HepG2 (cell line): ENCODE measurements around the gene VDAC2.

Experiments used
- ATF1 ChIP-seq: IDR thresholded peaks from 2 replicates; pipeline ENCODE4 v1.6.1; 2016; ENCODE audit warnings: mild to moderate bottlenecking, control low read depth
- BRCA1 ChIP-seq: sonication (generic); formaldehyde crosslinking; IDR thresholded peaks from 2 replicates; pipeline ENCODE4 v1.4.0; 2020; ENCODE audit warnings: missing genetic modification reagents
- CREB1 ChIP-seq, 2 experiments: fragments of 450-650 bp in 1 of 2; IDR thresholded peaks; 2 replicates each; pipeline ENCODE4 v1.6.1; 2016 to 2017; ENCODE audit warnings: control low read depth in 1 of 2, mild to moderate bottlenecking in 1 of 2, missing compliant biosample characterization in 1 of 2, missing genetic modification characterization in 1 of 2
- GABPA ChIP-seq, 2 experiments: IDR thresholded peaks; 2 replicates each; pipeline ENCODE4 v1.6.1; 2011 to 2016; ENCODE audit warnings: low read depth in 2 of 2, low read length in 1 of 2, missing biosample characterization in 1 of 2, missing genetic modification characterization in 1 of 2
- KDM5A ChIP-seq: fragments of 200-600 bp; sonication (generic); IDR thresholded peaks from 2 replicates; pipeline ENCODE4 v1.7.0; 2018; ENCODE audit warnings: antibody characterized with exemption, mild to moderate bottlenecking, low read length, borderline replicate concordance
- MAFF ChIP-seq: IDR thresholded peaks from 2 replicates; pipeline ENCODE4 v1.6.1; 2011; ENCODE audit warnings: low read depth, low read length, improper control_type of control experiment
- MAFK ChIP-seq, 2 experiments: IDR thresholded peaks in 1 of 2; conservative IDR thresholded peaks in 1 of 2; 2 replicates each; pipeline ENCODE4 v1.6.1; 2011; ENCODE audit warnings: improper control_type of control experiment in 2 of 2, low read length in 2 of 2
- NFKBIZ ChIP-seq: IDR thresholded peaks from 2 replicates; pipeline ENCODE4 v1.6.1; 2018; ENCODE audit warnings: missing genetic modification reagents, missing compliant biosample characterization
- POLR2A ChIP-seq, 2 experiments: IDR thresholded peaks; 2 replicates each; pipeline ENCODE4 v1.6.1; 2011; ENCODE audit warnings: low read depth in 2 of 2, low read length in 2 of 2, mild to moderate bottlenecking in 1 of 2, moderate library complexity in 1 of 2; ENCODE audit not compliant: insufficient read depth in 1 of 2
- RAD51 ChIP-seq: fragments of 450-650 bp; IDR thresholded peaks from 2 replicates; pipeline ENCODE4 v1.6.1; 2016; ENCODE audit warnings: borderline replicate concordance
- ZBTB42 ChIP-seq: sonication (generic); formaldehyde crosslinking; IDR thresholded peaks from 2 replicates; pipeline ENCODE4 v1.5.0; 2020; ENCODE audit warnings: mild to moderate bottlenecking, missing genetic modification reagents
- ZNF292 ChIP-seq: sonication (generic); formaldehyde crosslinking; IDR thresholded peaks from 2 replicates; pipeline ENCODE4 v1.8.1; 2022; ENCODE audit warnings: mild to moderate bottlenecking, low read depth, missing genetic modification reagents, borderline replicate concordance
- ZNF335 ChIP-seq: sonication (generic); formaldehyde crosslinking; IDR thresholded peaks from 2 replicates; pipeline ENCODE4 v1.4.0; 2020; ENCODE audit warnings: missing genetic modification reagents
- TF ChIP-seq, protein P1 (sequence below): sonication (generic); formaldehyde crosslinking; IDR thresholded peaks from 2 replicates; pipeline ENCODE4 v1.5.0; 2020; ENCODE audit warnings: mild to moderate bottlenecking, missing genetic modification reagents, moderate library complexity

DNA sequence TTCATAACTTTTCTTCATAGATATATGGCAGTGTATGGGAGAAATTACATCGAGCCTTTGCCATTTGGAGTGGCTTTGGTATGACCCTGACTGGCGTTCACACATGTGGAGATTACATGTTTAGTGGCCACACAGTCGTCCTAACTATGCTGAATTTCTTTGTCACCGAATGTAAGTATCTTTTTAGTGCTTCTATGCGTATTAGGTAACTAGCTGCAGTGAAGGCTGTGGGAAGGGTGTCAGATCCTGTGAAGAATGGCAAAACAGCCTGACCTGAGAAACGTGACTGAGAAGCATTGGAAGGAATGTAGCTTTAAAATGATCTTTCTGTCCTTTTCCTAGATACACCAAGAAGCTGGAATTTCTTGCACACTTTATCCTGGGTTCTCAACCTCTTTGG is 34.5 kb upstream of the VDAC2 start:
- no peak for TF ChIP-seq POLR2A (IDR thresholded peaks at IDR 0.05; ENCODE audit: insufficient read depth in 1 of 2, low read depth in 2 of 2, low read length in 2 of 2)
- TF ChIP-seq RAD51 = no peak
- no peak for TF ChIP-seq KDM5A
- no peak for TF ChIP-seq CREB1 (IDR thresholded peaks at IDR 0.05)
- no peak for TF ChIP-seq CREB1 (CRISPR knock-in tag; IDR thresholded peaks at IDR 0.05)
- TF ChIP-seq, protein P1, sequence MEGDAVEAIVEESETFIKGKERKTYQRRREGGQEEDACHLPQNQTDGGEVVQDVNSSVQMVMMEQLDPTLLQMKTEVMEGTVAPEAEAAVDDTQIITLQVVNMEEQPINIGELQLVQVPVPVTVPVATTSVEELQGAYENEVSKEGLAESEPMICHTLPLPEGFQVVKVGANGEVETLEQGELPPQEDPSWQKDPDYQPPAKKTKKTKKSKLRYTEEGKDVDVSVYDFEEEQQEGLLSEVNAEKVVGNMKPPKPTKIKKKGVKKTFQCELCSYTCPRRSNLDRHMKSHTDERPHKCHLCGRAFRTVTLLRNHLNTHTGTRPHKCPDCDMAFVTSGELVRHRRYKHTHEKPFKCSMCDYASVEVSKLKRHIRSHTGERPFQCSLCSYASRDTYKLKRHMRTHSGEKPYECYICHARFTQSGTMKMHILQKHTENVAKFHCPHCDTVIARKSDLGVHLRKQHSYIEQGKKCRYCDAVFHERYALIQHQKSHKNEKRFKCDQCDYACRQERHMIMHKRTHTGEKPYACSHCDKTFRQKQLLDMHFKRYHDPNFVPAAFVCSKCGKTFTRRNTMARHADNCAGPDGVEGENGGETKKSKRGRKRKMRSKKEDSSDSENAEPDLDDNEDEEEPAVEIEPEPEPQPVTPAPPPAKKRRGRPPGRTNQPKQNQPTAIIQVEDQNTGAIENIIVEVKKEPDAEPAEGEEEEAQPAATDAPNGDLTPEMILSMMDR (CRISPR knock-in tag) = no peak
- TF ChIP-seq ZNF292 = no peak
- TF ChIP-seq ATF1 (CRISPR knock-in tag) = no peak
- no peak for TF ChIP-seq ZNF335 (CRISPR knock-in tag)
- no peak for TF ChIP-seq ZBTB42 (CRISPR knock-in tag)
- TF ChIP-seq NFKBIZ (CRISPR knock-in tag) = no peak
- TF ChIP-seq MAFF = no peak
- no peak for TF ChIP-seq MAFK (conservative IDR thresholded peaks at IDR 0.05 in 1 of 2, IDR thresholded peaks at IDR 0.05 in 1 of 2; ENCODE audit: low read length in 2 of 2)
- TF ChIP-seq BRCA1 (CRISPR knock-in tag) = no peak
- no peak for TF ChIP-seq GABPA (IDR thresholded peaks at IDR 0.05; ENCODE audit: low read depth, low read length)
- TF ChIP-seq GABPA (CRISPR knock-in tag; IDR thresholded peaks at IDR 0.05; ENCODE audit: low read depth) = no peak
